Hematopoietic multipotent progenitor cell treated with erythropoietin and hydrocortisone succinate and interleukin-3 and kit ligand, for 4 days (in vitro differentiated cells): ENCODE data around the gene HHAT.

Experiments used
- DNase-seq: peaks from one replicate; pipeline ENCODE4 v3.0.0-alpha.2; 2015

HHAT gene

DNA sequence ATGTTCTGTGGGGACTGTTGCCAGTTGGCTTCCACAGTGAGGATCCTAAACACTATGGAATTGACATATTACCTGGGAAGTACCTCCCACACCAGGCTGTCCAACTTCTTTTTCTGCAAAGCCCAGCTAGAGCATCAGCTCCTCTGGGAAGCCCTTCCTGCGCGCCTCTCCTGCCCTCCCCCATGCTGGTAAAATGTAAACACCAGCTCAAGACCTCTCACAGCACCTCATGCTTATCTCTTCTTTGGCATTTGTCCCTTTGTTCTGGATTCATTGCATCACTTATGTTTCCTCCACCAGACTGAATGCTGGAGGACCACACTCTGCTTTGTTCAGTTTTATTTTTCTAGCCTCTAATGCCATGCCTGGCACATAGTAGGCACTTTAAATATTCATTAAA lies 172.1 kb downstream of the HHAT start:
- no peak for DNase-seq

GRCh38 chr1:210504286-210504685 lies 175.6 kb downstream of the HHAT start:
- DNase-seq: no peak

- DNase-seq: peak; percentile 10
Measured at GRCh38 chr1:210505601-210506496, 177.1 kb downstream of the HHAT start.

DNA sequence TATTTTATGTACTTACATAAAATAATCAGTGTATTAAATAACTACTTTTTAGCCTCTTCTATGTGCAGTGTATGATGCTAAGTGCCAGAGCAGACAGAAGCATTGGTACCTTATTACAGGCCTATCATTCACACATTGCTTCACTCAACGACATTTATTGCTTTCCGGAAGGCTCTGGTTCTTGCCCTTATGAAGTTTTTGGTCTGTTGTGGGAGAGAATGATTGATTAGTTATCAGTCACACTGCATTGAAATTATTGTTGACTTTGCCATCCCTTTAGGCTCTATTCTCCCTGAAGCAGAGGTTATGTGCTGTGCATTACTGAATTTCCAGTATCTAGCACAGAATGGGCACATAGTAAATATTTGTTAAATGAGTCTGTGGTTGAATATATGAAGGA lies 178.0 kb downstream of the HHAT start:
- DNase-seq: no peak

GRCh38 chr1:210516092-210516656 lies 187.5 kb downstream of the HHAT start:
- peak; percentile 6 for DNase-seq

DNA sequence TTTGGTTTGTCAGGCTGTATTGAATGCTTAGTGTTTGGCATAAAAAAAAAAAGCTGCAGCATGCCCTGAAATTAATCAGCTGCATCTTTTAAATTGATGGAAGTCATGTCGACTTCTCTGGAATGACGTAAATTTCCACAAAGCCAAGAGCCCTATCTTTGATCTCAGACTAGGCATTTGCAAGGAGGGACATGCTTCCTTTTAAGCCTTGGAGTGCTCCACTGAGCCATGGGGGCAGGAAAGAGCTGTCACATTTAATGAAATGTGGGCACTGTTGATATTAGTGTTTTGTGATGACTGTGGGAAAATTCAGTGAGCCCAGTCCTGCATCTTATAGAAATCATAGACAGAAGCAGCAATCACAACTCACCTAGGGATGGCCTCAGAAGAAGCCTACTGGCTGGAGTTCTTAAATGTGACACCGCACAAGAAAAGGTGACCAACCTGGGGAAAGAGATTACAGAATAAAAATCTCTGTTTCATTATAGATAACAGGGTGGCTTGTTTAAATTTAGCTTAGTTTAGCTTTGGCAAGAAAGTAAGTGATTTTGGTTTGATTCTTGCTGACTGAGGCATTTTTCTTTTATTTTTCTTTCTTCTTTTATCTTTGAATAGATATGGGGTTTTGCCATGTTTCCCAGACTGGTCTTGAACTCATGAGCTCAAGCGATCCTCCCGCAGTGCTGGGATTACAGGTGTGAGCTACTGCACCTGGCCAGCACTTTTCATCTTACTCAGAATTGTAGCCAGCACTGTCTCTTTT lies 188.2 kb downstream of the HHAT start:
- DNase-seq: peak; percentile 29

DNA sequence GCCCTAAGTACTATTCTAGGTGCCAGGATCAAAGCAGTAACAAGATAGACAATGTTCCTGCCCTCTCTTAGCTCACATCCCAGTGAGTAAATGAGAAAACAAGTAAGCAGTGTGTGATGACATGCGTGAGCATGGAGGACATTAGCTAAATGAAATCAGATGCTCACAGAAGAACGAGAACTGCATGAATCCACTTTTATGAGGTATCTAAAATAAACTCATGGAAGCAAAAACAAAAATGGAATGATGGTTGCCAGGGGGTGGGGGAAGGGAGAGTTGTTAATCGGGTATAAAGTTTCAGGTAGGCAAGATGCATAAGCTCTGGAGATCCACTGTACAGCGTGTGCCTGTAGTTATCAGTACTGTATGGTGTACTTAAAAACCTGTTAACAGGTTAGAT lies 195.1 kb downstream of the HHAT start:
- no peak for DNase-seq

DNA sequence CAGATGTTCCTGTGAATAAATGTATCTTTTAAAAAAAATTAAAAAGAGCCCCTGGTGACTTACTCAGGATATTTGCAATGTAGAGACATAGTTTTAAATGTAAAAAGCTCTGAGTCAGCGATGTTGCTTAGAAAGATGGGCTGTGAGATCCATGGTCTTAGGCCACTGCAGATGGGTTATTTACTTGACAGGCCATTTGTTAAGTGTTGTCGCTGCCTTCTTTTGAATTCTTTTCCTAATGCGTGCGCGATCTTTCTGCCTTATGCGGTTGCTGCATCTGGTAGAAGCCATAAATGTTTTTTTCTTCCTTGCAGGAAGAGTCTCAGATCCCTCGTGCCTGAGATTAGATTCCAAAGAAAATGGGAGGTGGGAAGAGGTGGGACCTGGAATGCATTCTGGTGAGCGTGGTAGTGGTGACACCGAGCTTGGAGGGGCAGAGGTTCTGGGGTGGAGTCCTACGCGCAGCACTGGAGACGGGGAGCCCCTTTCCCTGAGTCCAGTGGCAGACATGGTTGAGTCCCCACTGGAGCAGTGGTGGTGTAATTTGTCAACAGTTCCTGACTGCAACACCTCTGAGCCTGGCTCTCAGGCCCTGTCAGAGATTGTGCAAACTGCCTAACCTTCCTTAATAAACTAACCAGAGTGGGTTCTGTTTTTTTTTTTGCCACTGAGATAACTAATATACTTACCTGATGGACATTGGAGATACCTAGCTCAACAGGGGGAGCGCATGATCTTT lies 197.2 kb downstream of the HHAT start:
- no peak for DNase-seq

DNA sequence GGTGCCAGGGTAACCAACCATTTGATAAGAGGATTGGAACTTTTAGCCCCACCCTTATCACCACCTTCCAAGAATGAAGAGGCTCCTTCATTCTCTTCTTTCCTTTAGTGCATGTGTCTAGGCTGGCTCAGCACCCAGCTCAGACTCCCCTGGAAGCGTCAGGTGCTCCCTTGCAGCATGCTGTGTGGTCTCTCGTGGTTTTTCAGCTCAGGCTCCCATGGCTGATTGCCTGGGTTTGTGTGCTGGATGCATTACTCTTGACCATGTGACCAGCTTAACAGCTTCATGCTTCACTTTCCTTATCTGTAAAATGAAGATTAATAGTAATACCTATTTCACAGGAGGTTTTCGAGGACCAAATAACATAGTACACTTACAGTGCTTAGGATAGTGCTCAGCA lies 198.4 kb downstream of the HHAT start:
- no peak for DNase-seq

GRCh38 chr1:210531475-210532222 lies 202.9 kb downstream of the HHAT start:
- peak; percentile 16 for DNase-seq

GRCh38 chr1:210532223-210532598 lies 203.5 kb downstream of the HHAT start:
- DNase-seq: no peak

GRCh38 chr1:210535761-210536160 lies 207.1 kb downstream of the HHAT start:
- DNase-seq: no peak

GRCh38 chr1:210536254-210536961 lies 207.7 kb downstream of the HHAT start:
- DNase-seq: no peak

GRCh38 chr1:210540288-210540687 lies 211.6 kb downstream of the HHAT start:
- no peak for DNase-seq

DNA sequence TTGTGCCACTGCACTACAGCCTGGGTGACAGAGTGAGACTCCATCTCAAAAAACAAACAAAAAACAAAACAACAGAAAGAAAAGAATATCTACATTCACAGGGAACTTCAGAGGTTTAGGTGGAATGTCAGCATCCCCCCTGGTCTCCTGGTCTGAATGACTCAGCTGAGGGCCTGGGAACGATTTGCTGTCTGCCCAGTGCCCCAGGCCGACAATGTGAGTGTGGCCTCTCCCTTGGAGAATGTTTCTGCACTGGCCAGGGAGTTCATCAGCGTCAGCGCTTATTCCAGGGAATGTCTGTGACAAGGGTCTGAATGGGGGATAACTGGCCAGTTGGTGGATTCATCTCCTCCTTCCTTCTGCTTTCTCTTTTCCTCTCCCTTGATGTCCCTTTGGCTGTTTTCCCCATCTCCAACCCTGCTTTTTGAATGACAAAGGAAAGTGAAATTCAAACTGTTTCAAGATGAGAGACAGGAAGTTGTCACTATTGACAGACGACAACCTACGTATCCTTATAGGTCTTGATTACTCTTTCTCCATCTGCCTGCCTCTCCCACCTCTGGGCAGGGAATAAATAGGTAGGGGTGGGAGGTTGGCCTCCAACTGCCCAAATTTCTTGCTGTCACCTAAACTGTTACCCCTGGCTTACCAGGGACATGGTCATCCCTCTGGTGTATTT lies 213.1 kb downstream of the HHAT start:
- DNase-seq: no peak

DNA sequence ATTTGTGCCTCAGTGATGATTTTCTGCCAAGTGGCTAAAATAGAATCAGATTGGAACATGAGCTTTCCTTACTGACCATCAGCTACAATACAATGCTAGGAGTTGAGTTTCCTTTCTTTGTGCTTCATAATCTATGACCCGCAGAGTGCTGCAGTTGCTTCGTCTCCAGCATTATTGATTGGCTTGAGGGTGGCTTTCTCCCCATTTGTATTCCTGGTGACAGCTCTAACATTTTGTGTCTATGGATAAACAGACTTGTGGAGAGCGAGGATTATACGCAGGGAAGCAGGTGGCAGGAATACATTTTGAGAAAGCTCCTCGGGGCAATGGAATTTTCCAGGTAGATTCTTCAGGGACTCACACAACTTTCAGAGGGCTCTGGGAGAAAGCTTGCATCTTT lies 223.2 kb downstream of the HHAT start:
- DNase-seq: no peak

GRCh38 chr1:210553711-210554110 lies 225.0 kb downstream of the HHAT start:
- DNase-seq: no peak

GRCh38 chr1:210554382-210554781 lies 225.7 kb downstream of the HHAT start:
- DNase-seq: no peak

DNA sequence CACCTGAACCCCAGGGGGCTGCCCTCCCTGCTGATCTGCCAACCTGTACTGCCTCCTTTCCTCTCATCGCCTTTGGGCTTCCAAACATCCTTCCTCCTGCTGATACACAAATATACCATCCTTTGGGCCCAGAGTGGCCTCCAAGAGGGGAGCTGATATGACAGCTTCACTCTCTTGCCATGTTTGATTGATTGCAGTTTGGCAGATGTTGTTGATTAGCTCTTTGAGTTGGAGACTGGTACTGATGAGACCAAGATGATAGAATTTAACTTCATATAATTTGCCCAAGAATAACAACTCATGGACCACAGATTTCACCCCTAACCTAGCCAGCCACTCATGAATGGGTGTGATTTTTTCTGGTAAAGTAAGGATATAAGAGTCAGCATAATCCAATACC lies 227.8 kb downstream of the HHAT start:
- no peak for DNase-seq

DNA sequence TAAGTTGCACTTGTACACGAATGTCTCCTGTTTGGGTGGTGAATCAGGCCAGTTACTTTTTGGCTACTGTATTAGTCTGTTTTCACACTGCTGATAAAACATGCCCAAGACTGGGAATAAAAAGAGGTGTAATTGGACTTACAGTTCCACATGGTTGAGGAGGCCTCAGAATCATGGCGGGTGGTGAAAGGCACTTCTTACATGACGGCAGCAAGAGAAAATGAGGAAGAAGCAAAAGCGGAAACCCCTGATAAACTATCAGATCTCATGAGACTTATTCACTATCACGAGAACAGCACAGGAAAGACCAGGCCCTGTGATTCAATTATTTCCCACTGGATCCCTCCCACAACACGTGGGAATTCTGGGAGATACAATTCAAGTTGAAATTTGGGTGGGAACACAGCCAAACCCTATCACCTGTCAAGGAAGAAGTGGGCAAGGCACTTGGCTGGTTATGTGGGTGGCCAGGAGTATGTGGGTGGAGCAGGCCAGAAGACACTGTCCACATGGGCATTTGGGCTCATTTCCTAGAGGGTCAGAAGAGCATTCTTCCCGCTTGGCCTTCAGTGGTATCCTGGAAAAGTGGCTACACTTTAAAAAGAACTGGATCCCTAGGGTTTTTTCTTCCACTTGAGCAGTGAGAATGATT lies 228.8 kb downstream of the HHAT start:
- DNase-seq: peak; percentile 68

- peak; percentile 91 for DNase-seq
Measured at GRCh38 chr1:210558302-210558701, 229.6 kb downstream of the HHAT start.
